K562 (cell line): Measurements from ENCODE around the gene APLF. TPM values are rescaled to one million over a fixed set of nuclear protein-coding genes. Genes with fewer than 3 reads are reported as not detected.

ENCODE experiments used
- ATAC-seq: fragments of 200-7000 bp; cut with Tn5 transposase; 3 replicates; pipeline ENCODE4 v1.9.1; 2020; ENCODE audit warnings: moderate library complexity
- BruUV-seq: library from RNA; stranded (reverse); fragments of 400-500 nt; replicated peaks from 2 replicates; lab custom pipeline; 2021; lab: Mats Ljungman, UMichigan
- CTCF ChIA-PET: fragments of 300-600 bp; formaldehyde crosslinking; extraction: SDS; loops from one replicate; lab custom pipeline; 2021; ENCODE audit warnings: low intra/inter-chr PET ratio; lab: Yijun Ruan, JAX
- POLR2A ChIA-PET: fragments of 300-600, 350-650 bp; sonication (Branson Sonifier 250); formaldehyde crosslinking; extraction: SDS; loops from one replicate; lab custom pipeline; 2021; ENCODE audit warnings: antibody characterized with exemption, inconsistent platforms; lab: Yijun Ruan, JAX
- DNase-seq, 4 experiments: peaks; one replicate each; pipeline versions ENCODE4 v3.0.0 to v3.0.0-alpha.2; 2011 to 2018; ENCODE audit warnings: low spot score in 3 of 4, mixed read lengths in 3 of 4; ENCODE audit errors: extremely low read depth in 1 of 4
- FAIRE-seq: peaks from 2 replicates; lab custom pipeline; 2011; peaks lifted over from hg19 to GRCh38; lab: Jason Lieb, UNC
- H2AFZ ChIP-seq: 2 replicates; pipeline ENCODE4 v1.6.0; 2011; ENCODE audit warnings: low read depth, low read length, control low read depth, inconsistent platforms
- H3K27ac ChIP-seq: fragments of 200-600 bp; 3 replicates; pipeline ENCODE4 v1.8.0; 2011; ENCODE audit warnings: low read depth, mild to moderate bottlenecking, control low read depth, inconsistent platforms, low read length, moderate library complexity, mixed read lengths; ENCODE audit errors: extremely low read depth
- H3K27me3 ChIP-seq, 2 experiments: fragments of 300-600 bp in 1 of 2; 2 replicates in 1 of 2; 3 replicates in 1 of 2; pipeline versions ENCODE4 v1.6.0 to v1.8.0; 2011; ENCODE audit warnings: inconsistent platforms in 2 of 2, low read length in 2 of 2, mild to moderate bottlenecking in 1 of 2, mixed read lengths in 1 of 2, moderate library complexity in 1 of 2; ENCODE audit not compliant: control insufficient read depth in 2 of 2, insufficient read depth in 2 of 2
- H3K36me3 ChIP-seq: fragments of 300-600 bp; 3 replicates; pipeline ENCODE4 v1.8.0; 2011; ENCODE audit warnings: mild to moderate bottlenecking, low read length, inconsistent platforms; ENCODE audit not compliant: control insufficient read depth, insufficient read depth
- H3K4me1 ChIP-seq, 2 experiments: fragments of 200-600 bp in 1 of 2; replicated peaks in 1 of 2; 2 replicates in 1 of 2; 3 replicates in 1 of 2; pipeline versions ENCODE4 v1.5.1 to v1.8.0; 2011; ENCODE audit warnings: inconsistent platforms in 2 of 2, low read length in 2 of 2, mild to moderate bottlenecking in 1 of 2, mixed read lengths in 1 of 2, moderate library complexity in 1 of 2; ENCODE audit not compliant: control insufficient read depth in 2 of 2, insufficient read depth in 2 of 2
- H3K4me2 ChIP-seq: 2 replicates; pipeline ENCODE4 v1.6.1; 2011; ENCODE audit warnings: low read length, control low read depth, inconsistent platforms, mixed read lengths; ENCODE audit not compliant: insufficient read depth
- H3K4me3 ChIP-seq: fragments of 200-600 bp; sonication (generic), shearing (Covaris generic); 2 replicates; pipeline ENCODE4 v1.5.1; 2016; ENCODE audit warnings: control low read depth, inconsistent platforms
- H3K79me2 ChIP-seq: fragments of 200-600 bp; 3 replicates; pipeline ENCODE4 v1.8.0; 2011; ENCODE audit warnings: low read length, inconsistent platforms; ENCODE audit not compliant: control insufficient read depth, insufficient read depth
- H3K9ac ChIP-seq, 2 experiments: 2 replicates each; pipeline versions ENCODE4 v1.6.0 to v1.6.1; 2011; ENCODE audit warnings: low read depth in 2 of 2, low read length in 2 of 2, control low read depth in 1 of 2, inconsistent platforms in 1 of 2, mild to moderate bottlenecking in 1 of 2, mixed read lengths in 1 of 2; ENCODE audit not compliant: insufficient read depth in 1 of 2
- H3K9me1 ChIP-seq: one replicate; pipeline ENCODE4 v1.6.0; 2011; ENCODE audit warnings: inconsistent platforms, mild to moderate bottlenecking, low read length, moderate library complexity; ENCODE audit not compliant: control insufficient read depth, insufficient read depth
- H3K9me3 ChIP-seq: replicated peaks from 2 replicates; pipeline ENCODE4 v1.5.1; 2011; ENCODE audit warnings: low read depth, low read length, inconsistent platforms; ENCODE audit not compliant: control insufficient read depth, insufficient read depth
- H4K20me1 ChIP-seq: replicated peaks from 2 replicates; pipeline ENCODE4 v1.6.1; 2011; ENCODE audit warnings: low read length, inconsistent platforms, mixed read lengths; ENCODE audit not compliant: control insufficient read depth, insufficient read depth
- ARID1B ChIP-seq: fragments of 450-650 bp; IDR thresholded peaks from 2 replicates; pipeline ENCODE4 v1.6.1; 2016; ENCODE audit warnings: antibody characterized with exemption, mild to moderate bottlenecking, inconsistent platforms
- E4F1 ChIP-seq: fragments of 250-450 bp; sonication (Bioruptor Pico); IDR thresholded peaks from 2 replicates; pipeline ENCODE4 v1.5.0; 2021; ENCODE audit warnings: mild to moderate bottlenecking, borderline replicate concordance
- FOXJ2 ChIP-seq: fragments of 200-800 bp; sonication (Bioruptor generic); IDR thresholded peaks from 2 replicates; pipeline ENCODE4 v1.6.1; 2016; ENCODE audit warnings: missing genetic modification characterization, missing compliant biosample characterization
- NFXL1 ChIP-seq: fragments of 450-650 bp; formaldehyde crosslinking; IDR thresholded peaks from 2 replicates; pipeline ENCODE4 v1.4.0; 2021; ENCODE audit warnings: mild to moderate bottlenecking
- RCOR1 ChIP-seq, 2 experiments: IDR thresholded peaks; 2 replicates each; pipeline ENCODE4 v1.6.1; 2012; ENCODE audit warnings: low read depth in 2 of 2, low read length in 2 of 2, borderline replicate concordance in 1 of 2, improper control_type of control experiment in 1 of 2
- SMAD4 ChIP-seq: fragments of 250-450 bp; sonication (Bioruptor Pico); conservative IDR thresholded peaks from 2 replicates; pipeline ENCODE4 v1.8.0; 2021; ENCODE audit warnings: inconsistent platforms, mild to moderate bottlenecking, moderate library complexity
- ZNF134 ChIP-seq: fragments of 250-450 bp; sonication (Bioruptor Pico); conservative IDR thresholded peaks from 2 replicates; pipeline ENCODE4 v1.4.0; 2020
- ZNF57 ChIP-seq: fragments of 450-650 bp; formaldehyde crosslinking; IDR thresholded peaks from 2 replicates; pipeline ENCODE4 v1.4.0; 2020; ENCODE audit warnings: mild to moderate bottlenecking, moderate library complexity
- WGBS: fragments of 100-300 bp; shearing (Covaris generic); methylation state at CpG from one replicate; pipeline ENCODE4 v1.1.6; 2016; ENCODE audit warnings: low coverage, mixed read lengths; ENCODE audit not compliant: insufficient coverage; ENCODE audit errors: missing lambda C conversion rate; 5-methylcytosine and 5-hydroxymethylcytosine counted together
- in situ Hi-C: fragments of 300-500 bp; cut with MboI; formaldehyde crosslinking; loops from 4 replicates; pipeline ENCODE4 v1.15.0; 2018; ENCODE audit warnings: inconsistent platforms, mixed read lengths
- intact Hi-C: fragments of 100-400 bp; cut with micrococcal nuclease; formaldehyde crosslinking; loops from 2 replicates; pipeline ENCODE4 v1.14.2; 2022
- polyA plus RNA-seq, 8 experiments: library from polyadenylated mRNA; depleted of rRNA in 4 of 8; stranded (reverse) in 5 of 8; unstranded in 3 of 8; fragments of >200 nt; fragmentation: Nextera tagmentation in 2 of 8; fragmentation: Illumina TruSeq in 1 of 8; extraction: Ambion mirVana in 2 of 8; extraction: Trizol in 1 of 8; gene quantifications; 2 replicates each; pipeline versions ENCODE4 v1.2.1 to v1.2.3, GENCODE V29; 2011 to 2014; ENCODE audit warnings: inconsistent platforms in 1 of 8, missing spikeins in 1 of 8
- total RNA-seq, 7 experiments: library from RNA; depleted of rRNA in 6 of 7; stranded (reverse); fragments of >200 nt in 6 of 7; fragmentation: Illumina TruSeq in 2 of 7; extraction: Trizol in 2 of 7; gene quantifications; 2 replicates each; pipeline versions ENCODE4 v1.2.1 to v1.2.3, GENCODE V29; 2011 to 2021; ENCODE audit warnings: low replicate concordance in 1 of 7
- TF ChIP-seq, protein P1 (sequence below): sonication (generic); formaldehyde crosslinking; IDR thresholded peaks from 2 replicates; pipeline ENCODE4 v1.8.1; 2023; ENCODE audit warnings: mild to moderate bottlenecking, missing genetic modification reagents
- TF ChIP-seq, protein P2 (sequence below): fragments of 250-450 bp; sonication (Bioruptor Pico); IDR thresholded peaks from 2 replicates; pipeline ENCODE4 v1.4.0; 2020

Gene APLF
- total and polyA plus RNA-seq, 9 of the 15 experiments (the other 6 are each of a cell fraction or from before 2014, with no cell fraction given), result 0.07 to 1.1 (median 0.71) TPM

GRCh38 chr2:68429311-68429826, 38.0 kb upstream of the APLF start:
- in situ Hi-C loops, result no loop called here
- TF ChIP-seq, protein P1, sequence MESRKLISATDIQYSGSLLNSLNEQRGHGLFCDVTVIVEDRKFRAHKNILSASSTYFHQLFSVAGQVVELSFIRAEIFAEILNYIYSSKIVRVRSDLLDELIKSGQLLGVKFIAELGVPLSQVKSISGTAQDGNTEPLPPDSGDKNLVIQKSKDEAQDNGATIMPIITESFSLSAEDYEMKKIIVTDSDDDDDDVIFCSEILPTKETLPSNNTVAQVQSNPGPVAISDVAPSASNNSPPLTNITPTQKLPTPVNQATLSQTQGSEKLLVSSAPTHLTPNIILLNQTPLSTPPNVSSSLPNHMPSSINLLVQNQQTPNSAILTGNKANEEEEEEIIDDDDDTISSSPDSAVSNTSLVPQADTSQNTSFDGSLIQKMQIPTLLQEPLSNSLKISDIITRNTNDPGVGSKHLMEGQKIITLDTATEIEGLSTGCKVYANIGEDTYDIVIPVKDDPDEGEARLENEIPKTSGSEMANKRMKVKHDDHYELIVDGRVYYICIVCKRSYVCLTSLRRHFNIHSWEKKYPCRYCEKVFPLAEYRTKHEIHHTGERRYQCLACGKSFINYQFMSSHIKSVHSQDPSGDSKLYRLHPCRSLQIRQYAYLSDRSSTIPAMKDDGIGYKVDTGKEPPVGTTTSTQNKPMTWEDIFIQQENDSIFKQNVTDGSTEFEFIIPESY (CRISPR knock-in tag), result 0 out of 2 replicates have a peak, but pooled peaks have one; percentile 17
- TF ChIP-seq ARID1B (peak; percentile 56; the same call in 1 of the 2 replicates), SMAD4 (CRISPR knock-in tag) (peak; percentile 41; the same call in 1 of the 2 replicates), NFXL1 (no peak), ZNF134 (0 out of 2 replicates have a peak, but pooled peaks have one; percentile 32), FOXJ2 (peak; percentile 63), RCOR1 (IDR thresholded peaks at IDR 0.05; ENCODE audit: borderline replicate concordance in 1 of 2, low read depth in 2 of 2, low read length in 2 of 2) (peak in 1 of 2 experiments; percentile 52; a peak in 1 of 4 replicates), E4F1 (CRISPR knock-in tag) (no peak), ZNF57 (CRISPR knock-in tag) (no peak)
- TF ChIP-seq, protein P2, sequence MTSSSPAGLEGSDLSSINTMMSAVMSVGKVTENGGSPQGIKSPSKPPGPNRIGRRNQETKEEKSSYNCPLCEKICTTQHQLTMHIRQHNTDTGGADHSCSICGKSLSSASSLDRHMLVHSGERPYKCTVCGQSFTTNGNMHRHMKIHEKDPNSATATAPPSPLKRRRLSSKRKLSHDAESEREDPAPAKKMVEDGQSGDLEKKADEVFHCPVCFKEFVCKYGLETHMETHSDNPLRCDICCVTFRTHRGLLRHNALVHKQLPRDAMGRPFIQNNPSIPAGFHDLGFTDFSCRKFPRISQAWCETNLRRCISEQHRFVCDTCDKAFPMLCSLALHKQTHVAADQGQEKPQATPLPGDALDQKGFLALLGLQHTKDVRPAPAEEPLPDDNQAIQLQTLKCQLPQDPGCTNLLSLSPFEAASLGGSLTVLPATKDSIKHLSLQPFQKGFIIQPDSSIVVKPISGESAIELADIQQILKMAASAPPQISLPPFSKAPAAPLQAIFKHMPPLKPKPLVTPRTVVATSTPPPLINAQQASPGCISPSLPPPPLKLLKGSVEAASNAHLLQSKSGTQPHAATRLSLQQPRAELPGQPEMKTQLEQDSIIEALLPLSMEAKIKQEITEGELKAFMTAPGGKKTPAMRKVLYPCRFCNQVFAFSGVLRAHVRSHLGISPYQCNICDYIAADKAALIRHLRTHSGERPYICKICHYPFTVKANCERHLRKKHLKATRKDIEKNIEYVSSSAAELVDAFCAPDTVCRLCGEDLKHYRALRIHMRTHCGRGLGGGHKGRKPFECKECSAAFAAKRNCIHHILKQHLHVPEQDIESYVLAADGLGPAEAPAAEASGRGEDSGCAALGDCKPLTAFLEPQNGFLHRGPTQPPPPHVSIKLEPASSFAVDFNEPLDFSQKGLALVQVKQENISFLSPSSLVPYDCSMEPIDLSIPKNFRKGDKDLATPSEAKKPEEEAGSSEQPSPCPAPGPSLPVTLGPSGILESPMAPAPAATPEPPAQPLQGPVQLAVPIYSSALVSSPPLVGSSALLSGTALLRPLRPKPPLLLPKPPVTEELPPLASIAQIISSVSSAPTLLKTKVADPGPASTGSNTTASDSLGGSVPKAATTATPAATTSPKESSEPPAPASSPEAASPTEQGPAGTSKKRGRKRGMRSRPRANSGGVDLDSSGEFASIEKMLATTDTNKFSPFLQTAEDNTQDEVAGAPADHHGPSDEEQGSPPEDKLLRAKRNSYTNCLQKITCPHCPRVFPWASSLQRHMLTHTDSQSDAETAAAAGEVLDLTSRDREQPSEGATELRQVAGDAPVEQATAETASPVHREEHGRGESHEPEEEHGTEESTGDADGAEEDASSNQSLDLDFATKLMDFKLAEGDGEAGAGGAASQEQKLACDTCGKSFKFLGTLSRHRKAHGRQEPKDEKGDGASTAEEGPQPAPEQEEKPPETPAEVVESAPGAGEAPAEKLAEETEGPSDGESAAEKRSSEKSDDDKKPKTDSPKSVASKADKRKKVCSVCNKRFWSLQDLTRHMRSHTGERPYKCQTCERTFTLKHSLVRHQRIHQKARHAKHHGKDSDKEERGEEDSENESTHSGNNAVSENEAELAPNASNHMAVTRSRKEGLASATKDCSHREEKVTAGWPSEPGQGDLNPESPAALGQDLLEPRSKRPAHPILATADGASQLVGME (CRISPR knock-in tag), result 0 out of 2 replicates have a peak, but pooled peaks have one; percentile 57

More at GRCh38 chr2:68429311-68429826, 38.0 kb upstream of the APLF start:
- H3K4me1 ChIP-seq, result peaks cover 19 to 35% of the 10 kb centered on the region in 2 experiments
- BruUV-seq, result no TSS peak
- ATAC-seq (peak; percentile 78), FAIRE-seq (peak; percentile 40), DNase-seq (peak in 2 of 4 experiments; percentile 21 to 43)
- WGBS, result 39% methylated on average over 7 of the region's 7 CpGs
- no peak overlapping the region for H3K9ac ChIP-seq
- POLR2A ChIA-PET, result interaction anchor here (1.0 to 4.4 kb wide), 4 partner anchors 8 to 38 kb away, joined by 3 to 21 read pairs (median 5); no protein-coding TSS in a partner anchor
- no peaks in the 10 kb centered on the region for H3K79me2 ChIP-seq
- no peaks in the 10 kb centered on the region; a peak in 1 of 5 replicates for H3K27me3 ChIP-seq
- peak overlapping the region; percentile 57; the same call in 1 of the 2 replicates for H3K4me2 ChIP-seq
- CTCF ChIA-PET, result no interaction called here
- H3K36me3 ChIP-seq, result no peaks in the 10 kb centered on the region
- H3K9me3 ChIP-seq, result no peaks in the 10 kb centered on the region
- H2AFZ ChIP-seq, result peak overlapping the region; percentile 72
- intact Hi-C loops, result no loop called here
- no peaks in the 10 kb centered on the region for H4K20me1 ChIP-seq
- no peak overlapping the region for H3K27ac ChIP-seq
- H3K4me3 ChIP-seq, result no peak overlapping the region
- no peaks in the 10 kb centered on the region for H3K9me1 ChIP-seq
